A549 (cell line): ENCODE measurements around the gene IL1R1. TPM values are rescaled to one million over a fixed set of nuclear protein-coding genes. Genes with fewer than 3 reads are reported as not detected.
A peak's percentile ranks its signal among the peaks of the same experiment; 100 is the strongest.

Experiments
- ATAC-seq, 2 experiments: fragments of 200-7000 bp in 1 of 2; fragments of >200 bp in 1 of 2; cut with Nextera tagmentation in 1 of 2; cut with Tn5 transposase in 1 of 2; 3 replicates each; pipeline versions ENCODE4 v1.8.0 to v1.9.1; 2018 to 2020; ENCODE audit warnings: mild to moderate bottlenecking in 1 of 2, moderate library complexity in 1 of 2
- CTCF ChIA-PET: fragments of 300-600 bp; sonication (Branson Sonifier 250); formaldehyde crosslinking; extraction: SDS; loops from one replicate; lab custom pipeline; 2021; ENCODE audit warnings: antibody characterized with exemption, inconsistent platforms; lab: Yijun Ruan, JAX
- POLR2A ChIA-PET: fragments of 350-600 bp; formaldehyde crosslinking; extraction: SDS; loops from one replicate; lab custom pipeline; 2021; ENCODE audit warnings: antibody characterized with exemption, inconsistent platforms; lab: Yijun Ruan, JAX
- DNase-seq, 2 experiments: peaks; one replicate each; pipeline versions ENCODE4 v3.0.0 to v3.0.0-alpha.2; 2011 to 2016; ENCODE audit warnings: low read depth in 1 of 2, low spot score in 1 of 2
- FAIRE-seq: peaks from 2 replicates; lab custom pipeline; 2011; peaks lifted over from hg19 to GRCh38; lab: Jason Lieb, UNC
- H3K27ac ChIP-seq, 2 experiments: fragments of >200 bp; sonication (Bioruptor Twin); formaldehyde crosslinking; 3 replicates each; pipeline ENCODE4 v1.5.1; 2016 to 2017
- H3K4me1 ChIP-seq: fragments of >200 bp; sonication (Bioruptor Twin); formaldehyde crosslinking; 3 replicates; pipeline ENCODE4 v1.6.1; 2016
- H3K4me2 ChIP-seq: fragments of >200 bp; sonication (Bioruptor Twin); formaldehyde crosslinking; 3 replicates; pipeline ENCODE4 v1.6.1; 2016
- H3K4me3 ChIP-seq: fragments of >200 bp; sonication (Bioruptor Twin); formaldehyde crosslinking; 3 replicates; pipeline ENCODE4 v1.5.1; 2016
- H3K9me3 ChIP-seq: fragments of >200 bp; sonication (Bioruptor Twin); formaldehyde crosslinking; 3 replicates; pipeline ENCODE4 v1.6.1; 2016
- CEBPB ChIP-seq, 2 experiments: fragments of >200 bp in 1 of 2; sonication (Bioruptor Twin) in 1 of 2; formaldehyde crosslinking in 1 of 2; IDR thresholded peaks; 2 replicates each; pipeline ENCODE4 v1.6.1; 2012 to 2016
- CHD4 ChIP-seq: fragments of 200-600 bp; sonication (generic); IDR thresholded peaks from 2 replicates; pipeline ENCODE4 v1.6.1; 2016; ENCODE audit warnings: antibody characterized with exemption, mild to moderate bottlenecking, borderline replicate concordance
- FOXS1 ChIP-seq: fragments of 250-450 bp; sonication (Bioruptor Pico); IDR thresholded peaks from 2 replicates; pipeline ENCODE4 v1.5.0; 2020; ENCODE audit warnings: mild to moderate bottlenecking, moderate library complexity
- GATA3 ChIP-seq: IDR thresholded peaks from 2 replicates; pipeline ENCODE4 v1.6.1; 2012; ENCODE audit warnings: borderline replicate concordance
- JUN ChIP-seq, 2 experiments: fragments of >200 bp; sonication (Bioruptor Twin); formaldehyde crosslinking; IDR thresholded peaks; 2 replicates in 1 of 2; 3 replicates in 1 of 2; pipeline ENCODE4 v1.6.1; 2016 to 2017
- KDM5A ChIP-seq: fragments of 200-600 bp; sonication (generic); IDR thresholded peaks from 2 replicates; pipeline ENCODE4 v1.6.1; 2016; ENCODE audit warnings: antibody characterized with exemption, mild to moderate bottlenecking
- MAFK ChIP-seq: fragments of 450-650 bp; IDR thresholded peaks from 2 replicates; pipeline ENCODE4 v1.6.1; 2014; ENCODE audit not compliant: partially characterized antibody
- MYC ChIP-seq: IDR thresholded peaks from 2 replicates; pipeline ENCODE4 v1.6.1; 2012; ENCODE audit warnings: mild to moderate bottlenecking, inconsistent platforms, low read length, improper control_type of control experiment, borderline replicate concordance
- NPAS2 ChIP-seq: fragments of 250-450 bp; sonication (Bioruptor Pico); IDR thresholded peaks from 2 replicates; pipeline ENCODE4 v1.8.0; 2022; ENCODE audit warnings: mild to moderate bottlenecking, moderate library complexity, borderline replicate concordance
- PHF8 ChIP-seq: fragments of 200-600 bp; sonication (generic); IDR thresholded peaks from 2 replicates; pipeline ENCODE4 v1.6.1; 2016; ENCODE audit warnings: low read depth, mild to moderate bottlenecking, antibody characterized with exemption, moderate library complexity, borderline replicate concordance
- POLR2A ChIP-seq: IDR thresholded peaks from 2 replicates; pipeline ENCODE4 v1.6.1; 2012; ENCODE audit warnings: mild to moderate bottlenecking, low read length
- POLR2AphosphoS2 ChIP-seq: conservative IDR thresholded peaks from 2 replicates; pipeline ENCODE4 v1.6.1; 2012; ENCODE audit warnings: low read length, improper control_type of control experiment, inconsistent platforms
- RAD21 ChIP-seq, 2 experiments: fragments of >200 bp in 1 of 2; sonication (Bioruptor Twin) in 1 of 2; formaldehyde crosslinking in 1 of 2; IDR thresholded peaks in 1 of 2; conservative IDR thresholded peaks in 1 of 2; 2 replicates in 1 of 2; 3 replicates in 1 of 2; pipeline ENCODE4 v1.6.1; 2012 to 2018; ENCODE audit warnings: inconsistent platforms in 1 of 2
- RCOR1 ChIP-seq: fragments of 150-350 bp; IDR thresholded peaks from 2 replicates; pipeline ENCODE4 v1.6.1; 2014; ENCODE audit warnings: antibody characterized with exemption, low read length, low read depth
- SMC3 ChIP-seq: fragments of >200 bp; sonication (Bioruptor Twin); formaldehyde crosslinking; IDR thresholded peaks from 3 replicates; pipeline ENCODE4 v1.6.1; 2018; ENCODE audit warnings: inconsistent platforms
- TFCP2L1 ChIP-seq: fragments of 250-450 bp; sonication (Bioruptor Pico); IDR thresholded peaks from 2 replicates; pipeline ENCODE4 v1.5.0; 2021; ENCODE audit warnings: mild to moderate bottlenecking
- USF2 ChIP-seq: fragments of 450-650 bp; IDR thresholded peaks from 2 replicates; pipeline ENCODE4 v1.6.1; 2014; ENCODE audit warnings: antibody characterized with exemption
- ZFP36 ChIP-seq: fragments of 450-650 bp; IDR thresholded peaks from 2 replicates; pipeline ENCODE4 v1.6.1; 2014; ENCODE audit warnings: borderline replicate concordance; ENCODE audit not compliant: partially characterized antibody
- WGBS: methylation state at CpG from one replicate; pipeline ENCODE4 v1.1.6; 2017; ENCODE audit errors: missing lambda C conversion rate; 5-methylcytosine and 5-hydroxymethylcytosine counted together
- polyA minus RNA-seq: library from RNA; depleted of rRNA, polyadenylated mRNA; stranded (reverse); fragments of >200 nt; gene quantifications from 2 replicates; pipeline ENCODE4 v1.2.3, GENCODE V29; 2011; rRNA and poly(A)+ RNA removed
- polyA plus RNA-seq, 4 experiments: library from polyadenylated mRNA; depleted of rRNA in 3 of 4; stranded (reverse); fragments of >200 nt; fragmentation: RNase III in 1 of 4; extraction: RNeasy Plus Mini Kit Qiagen cat#74134 plus additional on column Dnase treatment in 1 of 4; gene quantifications; 2 replicates in 3 of 4; 3 replicates in 1 of 4; pipeline ENCODE4 v1.2.3, GENCODE V29; 2011 to 2017
- TF ChIP-seq, protein P1 (sequence below): IDR thresholded peaks from 2 replicates; pipeline ENCODE4 v1.6.1; 2012
- TF ChIP-seq, protein P2 (sequence below): fragments of >200 bp; sonication (Bioruptor Twin); formaldehyde crosslinking; IDR thresholded peaks from 3 replicates; pipeline ENCODE4 v1.6.1; 2016
- TF ChIP-seq, protein P3 (sequence below): fragments of >200 bp; sonication (Bioruptor Twin); formaldehyde crosslinking; IDR thresholded peaks from 3 replicates; pipeline ENCODE4 v1.5.1; 2016
- TF ChIP-seq, protein P4 (sequence below): fragments of 200-600 bp; sonication (generic); IDR thresholded peaks from 2 replicates; pipeline ENCODE4 v1.6.1; 2016; ENCODE audit warnings: antibody characterized with exemption, mild to moderate bottlenecking, moderate library complexity

The IL1R1 gene, protein sequence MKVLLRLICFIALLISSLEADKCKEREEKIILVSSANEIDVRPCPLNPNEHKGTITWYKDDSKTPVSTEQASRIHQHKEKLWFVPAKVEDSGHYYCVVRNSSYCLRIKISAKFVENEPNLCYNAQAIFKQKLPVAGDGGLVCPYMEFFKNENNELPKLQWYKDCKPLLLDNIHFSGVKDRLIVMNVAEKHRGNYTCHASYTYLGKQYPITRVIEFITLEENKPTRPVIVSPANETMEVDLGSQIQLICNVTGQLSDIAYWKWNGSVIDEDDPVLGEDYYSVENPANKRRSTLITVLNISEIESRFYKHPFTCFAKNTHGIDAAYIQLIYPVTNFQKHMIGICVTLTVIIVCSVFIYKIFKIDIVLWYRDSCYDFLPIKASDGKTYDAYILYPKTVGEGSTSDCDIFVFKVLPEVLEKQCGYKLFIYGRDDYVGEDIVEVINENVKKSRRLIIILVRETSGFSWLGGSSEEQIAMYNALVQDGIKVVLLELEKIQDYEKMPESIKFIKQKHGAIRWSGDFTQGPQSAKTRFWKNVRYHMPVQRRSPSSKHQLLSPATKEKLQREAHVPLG
- polyA plus RNA-seq (2011; rRNA removed) (34.7 and 38.0 TPM in 2 replicates), polyA plus RNA-seq (2017; fragmentation: RNase III; extraction: RNeasy Plus Mini Kit Qiagen cat#74134 plus additional on column Dnase treatment) (25.3 to 35.9 TPM (median 32.5 TPM) in 3 replicates), polyA minus RNA-seq (16.1 and 16.2 TPM in 2 replicates)
- polyA plus RNA-seq (2012; cell fraction: cytosol; rRNA removed), result 11.8 and 16.3 TPM in 2 replicates
- polyA plus RNA-seq (2012; cell fraction: nucleus; rRNA removed), result 8.9 and 11.5 TPM in 2 replicates

GRCh38 chr2:102141970-102142828 is at the start of gene IL1R1:
IL1R1 (plus strand) TSS chr2:102142746; CDS start chr2:102157725, 14,979 bp downstream.
- POLR2A ChIA-PET, result interaction anchor here (0.5 to 2.3 kb wide), 5 partner anchors 9 to 77 kb away, joined by 3 to 10 read pairs (median 5); no protein-coding TSS in a partner anchor
- Histone ChIP-seq H3K4me2 (peak within 1 kb of the TSS; percentile 95), H3K4me3 (peak within 1 kb of the TSS; percentile 57), H3K9me3 (peaks cover 40% of the 10 kb centered on the region), H3K27ac (peak within 1 kb of the TSS; percentile 86 to 97), H3K4me1 (peaks cover 10% of the 10 kb centered on the region)
- CTCF ChIA-PET, result interaction anchor here (0.6 to 3.2 kb wide), 15 partner anchors 16 to 1133 kb away, joined by 3 to 24 read pairs (median 5); partner anchors contain the start of gene IL18R1
- WGBS, result 15% methylated on average over 43 of the region's 65 CpGs
- TF ChIP-seq GATA3, result no peak
- TF ChIP-seq, protein P1, sequence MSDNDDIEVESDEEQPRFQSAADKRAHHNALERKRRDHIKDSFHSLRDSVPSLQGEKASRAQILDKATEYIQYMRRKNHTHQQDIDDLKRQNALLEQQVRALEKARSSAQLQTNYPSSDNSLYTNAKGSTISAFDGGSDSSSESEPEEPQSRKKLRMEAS, result peak; percentile 25; the same call in 1 of the 2 replicates
- no peak for TF ChIP-seq PHF8
- TF ChIP-seq, protein P2, sequence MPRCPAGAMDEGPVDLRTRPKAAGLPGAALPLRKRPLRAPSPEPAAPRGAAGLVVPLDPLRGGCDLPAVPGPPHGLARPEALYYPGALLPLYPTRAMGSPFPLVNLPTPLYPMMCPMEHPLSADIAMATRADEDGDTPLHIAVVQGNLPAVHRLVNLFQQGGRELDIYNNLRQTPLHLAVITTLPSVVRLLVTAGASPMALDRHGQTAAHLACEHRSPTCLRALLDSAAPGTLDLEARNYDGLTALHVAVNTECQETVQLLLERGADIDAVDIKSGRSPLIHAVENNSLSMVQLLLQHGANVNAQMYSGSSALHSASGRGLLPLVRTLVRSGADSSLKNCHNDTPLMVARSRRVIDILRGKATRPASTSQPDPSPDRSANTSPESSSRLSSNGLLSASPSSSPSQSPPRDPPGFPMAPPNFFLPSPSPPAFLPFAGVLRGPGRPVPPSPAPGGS, result no peak
- peak; percentile 37 for TF ChIP-seq POLR2A
- peak in 1 of 2 experiments; percentile 22; a peak in 1 of 5 replicates for TF ChIP-seq RAD21 (conservative IDR thresholded peaks at IDR 0.05 in 1 of 2, IDR thresholded peaks at IDR 0.05 in 1 of 2)
- TF ChIP-seq CHD4, result no peak
- peak; percentile 6; the same call in 1 of the 3 replicates for TF ChIP-seq SMC3
- peak in 1 of 2 experiments; percentile 32; a peak in 1 of 5 replicates for TF ChIP-seq JUN (IDR thresholded peaks at IDR 0.05)
- FAIRE-seq (no peak), ATAC-seq (peak; percentile 89 to 94), DNase-seq (peak; percentile 59 to 67)

DNA sequence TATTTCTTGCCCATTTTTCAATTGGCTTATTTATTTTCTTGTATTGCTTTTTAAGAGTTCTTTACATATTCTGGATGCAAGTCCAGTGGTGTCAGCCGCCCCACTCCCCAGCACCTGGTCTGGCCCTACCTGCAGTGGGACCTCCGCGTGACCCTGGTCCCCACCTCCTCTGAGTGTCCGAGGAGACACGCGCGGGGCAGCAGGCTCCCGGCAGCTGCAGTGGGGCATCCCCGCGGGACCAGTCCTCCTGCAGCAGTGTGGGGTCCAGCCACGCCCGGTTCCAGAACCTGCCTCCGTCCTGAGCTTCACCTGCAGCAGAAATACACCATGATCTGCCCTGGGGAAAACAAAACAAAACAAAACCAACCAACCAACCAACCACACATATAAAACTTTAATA is 48.9 kb upstream of the IL1R1 start:
- ChIA-PET CTCF (interaction anchor here (1.5 kb wide), 1 partner anchor 73 kb away, joined by 3 read pairs; no protein-coding TSS in a partner anchor), POLR2A (no interaction called here)
- ATAC-seq (no peak), FAIRE-seq (no peak), DNase-seq (no peak)
- no peak overlapping the region for H3K4me2 ChIP-seq
- 99% methylated on average over 11 of the region's 13 CpGs for WGBS
- no peak for TF ChIP-seq USF2
- TF ChIP-seq KDM5A, result no peak
- TF ChIP-seq MYC, result no peak
- TF ChIP-seq FOXS1 (CRISPR knock-in tag), result no peak
- TF ChIP-seq NPAS2 (CRISPR knock-in tag), result no peak
- no peak for TF ChIP-seq MAFK
- no peak for TF ChIP-seq ZFP36
- TF ChIP-seq TFCP2L1, result no peak
- TF ChIP-seq CEBPB (IDR thresholded peaks at IDR 0.05), result no peak
- TF ChIP-seq, protein P3, sequence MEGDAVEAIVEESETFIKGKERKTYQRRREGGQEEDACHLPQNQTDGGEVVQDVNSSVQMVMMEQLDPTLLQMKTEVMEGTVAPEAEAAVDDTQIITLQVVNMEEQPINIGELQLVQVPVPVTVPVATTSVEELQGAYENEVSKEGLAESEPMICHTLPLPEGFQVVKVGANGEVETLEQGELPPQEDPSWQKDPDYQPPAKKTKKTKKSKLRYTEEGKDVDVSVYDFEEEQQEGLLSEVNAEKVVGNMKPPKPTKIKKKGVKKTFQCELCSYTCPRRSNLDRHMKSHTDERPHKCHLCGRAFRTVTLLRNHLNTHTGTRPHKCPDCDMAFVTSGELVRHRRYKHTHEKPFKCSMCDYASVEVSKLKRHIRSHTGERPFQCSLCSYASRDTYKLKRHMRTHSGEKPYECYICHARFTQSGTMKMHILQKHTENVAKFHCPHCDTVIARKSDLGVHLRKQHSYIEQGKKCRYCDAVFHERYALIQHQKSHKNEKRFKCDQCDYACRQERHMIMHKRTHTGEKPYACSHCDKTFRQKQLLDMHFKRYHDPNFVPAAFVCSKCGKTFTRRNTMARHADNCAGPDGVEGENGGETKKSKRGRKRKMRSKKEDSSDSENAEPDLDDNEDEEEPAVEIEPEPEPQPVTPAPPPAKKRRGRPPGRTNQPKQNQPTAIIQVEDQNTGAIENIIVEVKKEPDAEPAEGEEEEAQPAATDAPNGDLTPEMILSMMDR, result no peak
- no peak for TF ChIP-seq RCOR1
- TF ChIP-seq, protein P4, sequence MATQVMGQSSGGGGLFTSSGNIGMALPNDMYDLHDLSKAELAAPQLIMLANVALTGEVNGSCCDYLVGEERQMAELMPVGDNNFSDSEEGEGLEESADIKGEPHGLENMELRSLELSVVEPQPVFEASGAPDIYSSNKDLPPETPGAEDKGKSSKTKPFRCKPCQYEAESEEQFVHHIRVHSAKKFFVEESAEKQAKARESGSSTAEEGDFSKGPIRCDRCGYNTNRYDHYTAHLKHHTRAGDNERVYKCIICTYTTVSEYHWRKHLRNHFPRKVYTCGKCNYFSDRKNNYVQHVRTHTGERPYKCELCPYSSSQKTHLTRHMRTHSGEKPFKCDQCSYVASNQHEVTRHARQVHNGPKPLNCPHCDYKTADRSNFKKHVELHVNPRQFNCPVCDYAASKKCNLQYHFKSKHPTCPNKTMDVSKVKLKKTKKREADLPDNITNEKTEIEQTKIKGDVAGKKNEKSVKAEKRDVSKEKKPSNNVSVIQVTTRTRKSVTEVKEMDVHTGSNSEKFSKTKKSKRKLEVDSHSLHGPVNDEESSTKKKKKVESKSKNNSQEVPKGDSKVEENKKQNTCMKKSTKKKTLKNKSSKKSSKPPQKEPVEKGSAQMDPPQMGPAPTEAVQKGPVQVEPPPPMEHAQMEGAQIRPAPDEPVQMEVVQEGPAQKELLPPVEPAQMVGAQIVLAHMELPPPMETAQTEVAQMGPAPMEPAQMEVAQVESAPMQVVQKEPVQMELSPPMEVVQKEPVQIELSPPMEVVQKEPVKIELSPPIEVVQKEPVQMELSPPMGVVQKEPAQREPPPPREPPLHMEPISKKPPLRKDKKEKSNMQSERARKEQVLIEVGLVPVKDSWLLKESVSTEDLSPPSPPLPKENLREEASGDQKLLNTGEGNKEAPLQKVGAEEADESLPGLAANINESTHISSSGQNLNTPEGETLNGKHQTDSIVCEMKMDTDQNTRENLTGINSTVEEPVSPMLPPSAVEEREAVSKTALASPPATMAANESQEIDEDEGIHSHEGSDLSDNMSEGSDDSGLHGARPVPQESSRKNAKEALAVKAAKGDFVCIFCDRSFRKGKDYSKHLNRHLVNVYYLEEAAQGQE, result no peak
- TF ChIP-seq GATA3, result no peak
- TF ChIP-seq POLR2AphosphoS2, result no peak
- H3K4me3 ChIP-seq, result no peak overlapping the region
- peak overlapping the region in 1 of 2 experiments; percentile 63; a peak in 3 of 6 replicates for H3K27ac ChIP-seq
- peaks cover 24% of the 10 kb centered on the region for H3K4me1 ChIP-seq
- H3K9me3 ChIP-seq, result peaks cover 9% of the 10 kb centered on the region; the same call in 1 of the 3 replicates
